Skin of body (tissue), 2 donors: ENCODE measurements around the gene NXPH2. TPM values are rescaled to one million over a fixed set of nuclear protein-coding genes. Genes with fewer than 3 reads are reported as not detected.

Experiments
- DNase-seq: peaks from one replicate; lab custom pipeline; 2025; lab: John Stamatoyannopoulos, UW
- total RNA-seq: library from RNA; depleted of rRNA; stranded (reverse); fragments of >200 nt; gene quantifications from one replicate; pipeline ENCODE4 v1.2.3, GENCODE V29; 2014

NXPH2 gene
- 1.9 TPM for total RNA-seq

DNA sequence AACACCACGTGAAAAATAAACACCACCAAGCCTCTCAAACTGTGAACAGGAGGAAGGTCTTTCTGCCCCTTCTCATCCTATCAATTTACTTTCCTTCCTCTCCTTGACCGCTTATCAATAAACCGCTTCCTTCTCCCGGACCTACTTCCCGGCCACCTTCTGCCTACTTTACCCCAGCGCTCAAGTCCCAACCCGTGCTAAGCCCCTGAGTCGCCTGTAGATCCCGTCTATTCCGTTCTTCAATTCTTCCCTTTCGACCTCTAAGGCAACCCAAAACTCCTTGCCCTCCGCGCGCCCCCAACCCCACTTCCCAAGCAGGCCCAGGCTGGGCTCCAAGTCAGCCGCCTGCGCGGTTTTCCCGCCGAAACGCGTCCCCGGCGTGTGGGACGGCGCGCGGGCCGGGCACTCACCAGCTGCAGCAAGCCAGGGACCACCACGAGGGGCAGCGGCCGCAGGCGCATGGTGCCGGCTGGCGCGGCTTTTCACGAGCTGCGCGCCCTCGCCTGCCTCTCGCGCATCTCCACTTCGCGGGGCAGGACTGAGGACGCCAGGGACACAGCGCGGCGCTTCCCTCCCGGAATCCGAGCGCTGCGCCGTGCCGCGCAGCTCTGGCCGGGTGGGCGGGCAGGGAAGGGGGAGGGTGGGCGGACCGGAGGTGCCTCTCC lies at the start of gene NXPH2:
NXPH2 (minus strand) TSS at position 610 of the 665 bp plus-strand sequence; CDS start at position 461, 149 bp downstream.
- no peak for DNase-seq

DNA sequence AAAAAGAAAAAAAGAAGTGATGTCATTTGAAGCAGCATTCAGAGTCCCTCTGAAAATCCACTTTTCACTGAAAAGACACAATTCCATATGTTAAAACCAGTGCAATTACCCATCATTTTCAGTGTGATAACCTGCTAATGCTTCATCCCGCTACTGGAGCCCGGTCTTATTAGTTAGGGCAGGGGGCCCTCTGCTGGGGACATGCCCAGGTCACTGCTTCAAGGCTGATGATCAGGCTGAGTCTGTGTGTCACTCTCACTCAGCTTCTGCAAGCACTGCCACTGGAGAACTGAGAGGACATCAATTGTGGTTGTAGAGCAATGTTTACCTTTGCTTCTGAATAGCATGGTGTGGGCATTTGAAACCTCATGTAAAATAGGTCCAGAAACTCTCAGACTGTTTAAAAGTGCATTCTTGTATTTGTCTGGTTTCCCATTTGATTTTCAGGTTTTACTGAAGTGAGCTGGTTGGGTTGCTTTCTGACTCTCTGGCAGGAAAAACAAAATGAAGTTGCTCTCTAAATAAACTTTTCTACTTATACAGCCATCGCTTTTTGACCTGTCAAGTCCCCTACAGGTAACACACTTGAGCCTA lies 49.2 kb upstream of the NXPH2 start:
- no peak for DNase-seq

DNA sequence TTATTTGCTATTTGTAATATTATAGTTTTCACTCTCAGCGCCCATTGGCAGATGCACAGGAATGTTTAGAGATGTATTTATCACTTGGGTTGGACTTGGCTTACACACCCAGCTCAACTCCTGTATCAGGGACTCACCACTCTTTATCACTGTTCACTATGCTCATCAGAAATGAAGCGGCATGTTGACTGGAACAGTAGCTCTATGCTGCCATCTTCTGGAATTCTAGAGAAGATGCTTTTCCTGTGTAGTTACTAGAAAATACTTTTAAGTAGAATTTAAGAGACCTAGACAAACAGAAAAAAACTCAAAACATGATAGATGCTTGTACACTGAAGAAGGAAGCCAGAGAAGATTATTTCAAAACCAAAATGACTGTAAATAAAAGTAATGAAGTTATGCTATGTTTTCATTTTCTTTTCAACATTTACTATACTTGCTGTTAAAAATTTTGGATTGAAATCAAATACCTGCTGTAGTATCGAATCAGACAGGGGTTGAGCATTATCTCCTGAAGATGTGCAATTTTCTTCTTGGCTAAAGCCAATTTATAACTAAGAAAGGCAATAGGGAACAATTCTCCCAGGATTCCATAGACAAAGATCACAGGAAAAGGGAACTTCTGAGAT lies 47.4 kb upstream of the NXPH2 start:
- DNase-seq: peak; percentile 16

DNA sequence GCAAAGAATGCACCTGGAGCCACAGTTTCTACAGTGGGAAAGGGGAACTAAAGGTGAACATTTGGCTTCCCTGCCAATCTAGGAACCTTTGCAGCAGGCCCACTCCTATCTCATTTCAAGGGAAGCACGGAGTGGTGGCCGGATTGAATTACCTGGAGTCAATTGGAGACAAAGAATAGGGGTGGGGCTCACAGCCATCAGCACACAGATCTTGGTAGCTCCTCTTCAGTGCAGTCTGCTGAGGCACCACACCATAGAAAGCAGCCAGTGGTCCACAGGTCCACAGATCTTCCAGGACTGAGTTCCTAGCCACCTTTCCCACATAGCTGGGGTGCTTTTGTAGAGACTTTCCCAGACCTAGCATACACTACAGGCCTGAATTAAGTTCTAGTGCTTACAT lies 43.5 kb upstream of the NXPH2 start:
- no peak for DNase-seq

DNA sequence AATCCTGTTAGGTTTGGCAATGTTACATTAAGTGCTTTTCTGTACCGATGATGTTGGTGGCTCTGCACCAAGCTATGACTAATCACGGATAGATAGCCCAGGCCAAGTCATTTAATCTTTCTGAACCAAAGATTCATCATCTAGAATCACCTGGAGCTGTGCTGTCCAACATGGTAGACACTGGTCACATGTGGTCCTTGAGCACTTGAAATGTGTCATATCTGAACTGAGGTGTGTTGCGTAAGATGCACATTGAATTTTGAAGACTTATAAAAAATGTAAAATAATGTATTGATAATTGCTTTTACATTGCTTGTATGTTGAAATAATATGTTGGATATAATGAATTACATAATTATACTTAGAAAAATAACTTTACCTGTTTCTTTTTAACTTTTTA lies 39.8 kb upstream of the NXPH2 start:
- DNase-seq: no peak

DNA sequence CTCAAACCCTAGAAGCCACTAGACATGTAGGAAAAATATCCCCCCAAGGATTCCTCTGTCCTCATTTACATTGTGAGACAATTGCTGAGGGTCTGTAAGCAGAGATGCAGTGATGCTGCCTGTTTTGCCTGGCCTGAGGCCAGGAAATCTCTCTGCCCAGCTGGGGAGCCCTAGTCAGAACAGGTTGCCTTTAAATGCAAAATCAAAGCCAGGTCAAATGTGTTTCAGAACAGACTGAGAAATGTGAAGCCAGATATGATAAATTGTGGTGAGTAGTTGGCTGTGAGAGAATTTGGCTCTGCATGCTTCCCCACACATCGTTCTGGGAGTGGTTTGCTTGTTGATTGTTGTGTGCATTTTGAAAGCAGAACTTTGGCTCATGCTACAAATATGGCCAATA lies 38.4 kb upstream of the NXPH2 start:
- DNase-seq: no peak

DNA sequence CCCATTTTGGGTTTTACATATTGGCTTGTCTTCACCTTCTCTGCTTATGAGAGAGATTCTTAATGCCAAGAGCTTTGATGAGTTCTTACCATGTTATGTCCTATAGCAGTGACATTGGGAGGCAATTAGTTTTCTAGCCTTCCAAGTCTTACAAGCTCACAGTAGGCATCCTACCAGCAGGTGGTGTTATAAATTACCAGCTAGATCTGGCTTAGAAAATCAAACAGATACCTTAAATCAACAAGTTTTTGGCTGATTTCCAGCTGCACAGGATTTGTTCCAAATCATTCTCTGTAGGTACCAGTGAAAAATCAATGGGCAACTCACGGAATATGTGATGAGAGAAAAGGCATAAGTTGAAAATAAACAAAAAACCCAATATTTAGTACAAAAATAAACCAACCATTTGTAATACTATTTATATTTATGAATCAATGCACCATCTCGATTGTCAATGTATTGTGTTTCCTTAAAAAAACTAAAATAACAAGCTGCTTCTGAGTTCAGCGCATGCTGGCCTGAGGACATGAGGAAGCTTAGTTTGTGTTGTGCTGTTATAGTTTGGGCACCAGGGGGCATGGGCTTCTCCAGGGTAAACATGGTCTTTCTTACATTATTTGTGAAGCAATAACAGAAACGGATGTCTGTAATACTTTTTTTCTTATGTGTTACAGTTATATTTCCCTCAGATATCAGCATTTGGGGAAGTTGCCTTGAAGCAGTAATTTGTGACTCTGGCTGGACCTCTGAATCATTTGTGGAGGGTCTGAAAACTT lies 34.1 kb upstream of the NXPH2 start:
- no peak for DNase-seq

DNA sequence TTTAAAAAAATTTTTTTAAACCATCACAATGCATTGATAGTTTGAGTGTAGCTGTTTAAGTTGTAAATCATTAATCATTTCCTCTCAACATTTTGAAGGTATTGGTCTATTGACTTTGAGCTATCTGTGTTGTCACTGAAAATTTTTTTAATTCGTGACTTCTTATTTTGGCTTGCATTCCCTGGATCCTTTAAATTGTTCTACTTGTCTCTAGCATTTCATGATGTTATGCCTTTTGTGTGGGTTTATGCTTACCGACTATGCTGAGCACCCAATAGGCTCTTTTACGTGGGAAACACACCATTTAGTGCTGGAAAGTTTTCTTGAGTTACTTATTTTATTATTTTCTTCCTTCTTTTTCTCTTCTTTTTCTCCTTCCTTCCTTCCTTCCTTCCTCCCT lies 31.2 kb upstream of the NXPH2 start:
- no peak for DNase-seq

DNA sequence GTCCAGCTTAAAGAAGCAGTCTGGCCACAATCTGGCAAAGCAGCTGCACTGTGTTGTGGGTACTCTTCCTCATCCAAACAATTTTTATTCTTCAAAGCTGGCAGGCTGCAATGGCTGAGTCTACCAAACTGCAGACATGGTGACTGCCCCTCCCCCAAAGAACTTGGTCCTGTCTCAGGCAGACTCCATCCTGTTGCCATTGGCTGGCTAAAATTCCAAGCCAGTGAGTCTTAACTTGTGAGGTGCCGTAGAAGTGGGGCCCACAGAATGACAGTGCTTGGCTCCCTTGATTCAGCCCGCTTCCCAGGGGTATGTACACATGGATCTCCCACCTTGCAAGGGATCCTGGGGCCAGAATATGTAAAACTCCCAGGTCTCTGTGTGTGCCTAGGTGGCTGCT lies 14.5 kb upstream of the NXPH2 start:
- no peak for DNase-seq

DNA sequence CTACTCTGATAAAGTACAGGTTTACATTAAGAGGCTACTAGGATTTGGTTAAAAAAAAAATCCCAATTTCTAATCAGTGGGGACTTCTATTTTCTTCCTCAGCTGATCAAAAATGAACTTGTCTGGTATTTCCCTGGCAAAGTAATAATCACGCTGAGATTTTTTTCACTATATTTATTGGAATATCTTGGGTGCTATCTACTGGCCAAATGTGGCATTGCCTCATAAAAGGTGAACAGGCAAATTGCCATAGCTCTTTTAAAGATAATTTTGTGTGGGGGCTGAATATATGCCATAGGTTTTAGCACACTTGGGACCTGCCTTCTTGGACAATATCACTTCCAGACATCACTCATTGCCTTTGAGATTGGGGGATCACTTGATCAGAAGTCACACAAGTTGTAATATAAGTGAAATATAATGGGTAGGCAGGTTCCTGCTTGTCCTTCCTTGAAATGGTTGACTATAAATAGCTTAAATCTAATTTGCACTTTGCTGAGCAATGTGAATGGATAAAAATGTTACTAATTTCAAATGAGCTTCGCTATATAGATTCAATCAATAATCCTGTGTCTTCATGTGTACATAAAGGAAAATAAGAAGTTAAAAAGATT lies 7.0 kb upstream of the NXPH2 start:
- DNase-seq: peak; percentile 33

DNA sequence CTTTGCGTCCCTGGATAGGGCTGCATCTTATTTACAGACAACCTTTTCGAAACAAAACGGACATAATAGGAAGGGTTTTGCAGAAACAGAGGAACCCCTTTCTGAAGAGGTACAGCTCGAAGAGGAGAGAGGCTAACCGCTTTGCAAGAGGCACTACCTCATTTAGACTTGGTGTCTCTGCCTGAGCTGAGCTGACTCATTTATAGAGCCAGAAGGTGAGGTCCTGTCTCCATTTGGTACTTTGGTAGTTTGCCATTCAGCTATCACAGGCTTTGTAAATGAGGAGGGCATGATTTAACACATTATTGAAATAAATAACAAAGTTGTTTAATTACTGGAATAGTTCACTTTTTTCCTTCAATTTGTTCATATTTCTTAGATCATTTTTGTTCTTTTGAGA lies 2.2 kb upstream of the NXPH2 start:
- no peak for DNase-seq

DNA sequence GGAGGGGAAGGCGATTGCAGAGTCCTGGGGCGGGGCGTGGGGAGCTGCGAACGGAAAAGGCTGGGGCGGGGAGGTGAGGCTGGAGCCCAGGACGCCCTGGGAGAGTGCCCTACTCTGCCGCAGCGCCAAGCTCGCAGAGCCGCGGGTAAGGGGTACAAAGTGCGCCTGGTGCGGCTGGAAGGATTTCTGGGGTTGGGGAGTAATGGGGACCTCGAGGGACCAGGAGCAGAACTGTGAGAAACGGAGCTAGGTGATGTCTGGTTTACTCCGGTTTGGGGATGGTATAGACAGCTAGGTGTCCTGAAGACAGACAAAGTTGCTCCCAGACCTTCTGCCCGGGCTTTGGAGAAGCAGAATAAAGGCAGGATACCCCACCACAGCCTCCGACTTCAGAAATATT lies 718 bp upstream of the NXPH2 start:
- DNase-seq: no peak

DNA sequence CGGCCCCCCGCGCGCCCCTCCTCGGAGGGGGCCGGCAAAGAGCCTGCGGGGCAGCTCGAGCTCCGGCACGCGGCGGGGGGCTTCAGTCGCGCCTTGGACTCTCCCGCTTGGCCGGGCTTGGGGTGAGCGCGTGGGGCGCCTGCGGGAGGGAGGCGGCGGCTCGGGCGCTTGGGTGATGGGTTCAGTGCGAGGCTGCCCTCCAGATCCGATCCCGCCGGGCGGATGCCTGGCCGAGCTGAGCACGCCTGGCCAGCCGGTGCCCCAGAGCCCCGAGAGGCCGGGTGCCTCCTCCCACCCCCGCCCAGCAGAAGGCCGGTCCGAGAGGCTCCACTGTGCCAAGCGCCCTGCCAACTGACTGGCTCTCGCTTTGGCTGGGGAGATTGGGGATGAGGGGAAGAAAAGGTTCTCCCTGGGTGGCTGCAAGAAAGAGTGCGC lies 273 bp upstream of the NXPH2 start:
- no peak for DNase-seq

DNA sequence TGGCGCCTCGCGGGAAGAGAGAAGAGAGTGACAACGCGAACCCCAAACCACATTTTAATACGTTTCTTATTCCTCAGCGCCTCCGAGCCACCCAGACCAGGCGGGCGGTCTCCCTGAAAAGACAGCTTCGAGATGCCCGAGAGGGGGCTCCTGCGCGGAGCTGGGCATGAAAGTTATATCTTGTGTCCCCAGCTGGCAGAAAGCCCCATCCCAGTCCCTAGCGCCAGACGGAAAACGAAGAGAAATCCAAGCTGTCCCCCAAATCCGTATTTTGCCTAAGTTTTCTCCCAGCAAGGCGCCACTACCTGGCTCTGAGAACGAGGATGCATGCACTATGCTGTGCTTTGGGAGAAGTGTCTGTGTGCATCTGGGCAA lies 797 bp downstream of the NXPH2 start:
- DNase-seq: no peak

DNA sequence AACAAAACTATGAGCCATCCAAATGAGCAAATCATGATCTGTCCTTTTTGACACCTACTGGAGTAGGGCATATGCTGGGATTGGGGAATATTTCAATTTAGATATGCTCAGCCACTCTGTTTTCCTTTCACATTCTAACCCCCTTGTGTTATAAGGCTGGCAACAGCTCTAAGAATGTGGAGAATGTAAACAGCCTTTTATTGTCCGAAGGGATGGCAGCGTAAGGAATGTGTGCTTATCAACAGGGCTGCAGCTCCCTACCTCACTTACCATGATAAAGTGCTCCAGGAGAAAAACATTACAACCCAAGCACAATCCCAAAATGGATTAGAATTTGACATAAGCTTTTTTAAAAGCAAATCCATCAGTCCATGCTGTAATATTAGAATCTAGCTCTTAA lies 2.2 kb downstream of the NXPH2 start:
- DNase-seq: no peak

DNA sequence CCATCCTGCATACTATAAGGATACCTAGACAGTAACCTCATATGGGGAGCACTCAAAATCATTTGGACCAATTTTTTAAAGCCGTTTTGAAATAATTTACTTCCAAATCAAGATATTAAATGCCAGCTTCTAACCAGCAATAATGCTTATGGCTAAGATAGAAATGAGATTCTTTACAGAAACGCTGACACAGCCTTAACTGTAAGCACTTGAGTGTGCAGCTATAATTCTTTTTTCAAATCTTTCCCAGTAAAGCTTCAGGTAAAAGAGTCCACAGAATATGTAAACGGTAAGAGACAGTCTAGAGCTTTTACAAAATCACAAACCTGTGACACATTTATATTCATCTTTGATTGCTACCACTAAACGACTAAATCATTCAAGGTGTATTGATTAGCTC lies 4.5 kb downstream of the NXPH2 start:
- DNase-seq: no peak

DNA sequence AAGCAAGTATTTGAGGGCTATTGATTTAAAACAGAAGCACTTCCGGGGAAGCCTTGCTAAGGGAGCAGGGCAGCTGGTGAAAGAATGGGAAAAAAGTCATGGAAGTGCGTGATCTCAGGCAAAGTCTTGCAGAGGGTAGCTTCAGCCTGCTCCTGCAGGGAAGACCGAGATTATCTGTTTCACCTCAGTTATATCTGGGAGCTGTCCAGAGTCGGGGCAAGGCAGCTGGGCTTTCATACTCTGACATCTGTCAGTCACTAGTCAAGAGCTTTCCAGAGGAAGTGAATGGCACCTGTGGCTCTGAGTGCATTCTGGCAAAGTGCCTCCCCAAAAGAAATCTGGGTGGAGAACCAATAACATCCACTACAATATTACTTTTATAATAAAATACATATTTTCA lies 8.7 kb downstream of the NXPH2 start:
- no peak for DNase-seq

DNA sequence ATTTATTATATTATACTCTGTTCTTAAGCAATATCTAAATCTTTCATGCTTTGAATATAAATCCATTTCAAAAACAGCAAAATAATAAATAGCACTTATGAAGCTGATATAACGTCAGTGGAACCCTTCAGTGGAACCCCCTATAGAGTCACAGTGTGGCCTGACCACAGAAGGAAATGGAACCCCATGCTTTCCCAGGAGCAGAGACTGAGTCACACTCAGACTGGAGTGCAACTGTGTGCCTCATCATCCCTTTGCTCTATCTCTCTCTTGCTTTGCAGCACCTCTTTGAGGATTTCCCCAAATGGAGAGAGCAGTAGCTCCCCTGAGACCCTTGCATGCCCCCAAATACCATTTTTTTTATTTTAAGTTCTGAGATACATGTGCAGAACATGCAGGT lies 13.1 kb downstream of the NXPH2 start:
- no peak for DNase-seq

DNA sequence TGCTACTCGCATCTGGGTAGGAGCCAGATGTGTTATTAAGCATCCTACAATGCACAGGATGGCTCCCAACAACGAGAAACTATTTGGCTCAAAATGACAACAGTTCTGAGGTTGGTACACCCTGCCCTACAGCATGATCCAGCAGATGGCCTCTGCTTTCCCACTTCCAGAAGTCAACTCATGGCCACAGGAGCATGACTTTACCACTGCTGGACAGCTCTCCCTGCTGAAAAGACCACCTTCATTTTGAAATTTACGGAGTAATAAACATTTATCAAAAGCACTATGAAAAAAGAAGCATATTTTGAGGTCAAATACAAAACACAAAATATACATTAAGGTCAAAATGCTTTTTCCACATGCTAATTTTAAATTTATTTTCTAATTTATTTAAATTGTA lies 13.7 kb downstream of the NXPH2 start:
- DNase-seq: no peak

DNA sequence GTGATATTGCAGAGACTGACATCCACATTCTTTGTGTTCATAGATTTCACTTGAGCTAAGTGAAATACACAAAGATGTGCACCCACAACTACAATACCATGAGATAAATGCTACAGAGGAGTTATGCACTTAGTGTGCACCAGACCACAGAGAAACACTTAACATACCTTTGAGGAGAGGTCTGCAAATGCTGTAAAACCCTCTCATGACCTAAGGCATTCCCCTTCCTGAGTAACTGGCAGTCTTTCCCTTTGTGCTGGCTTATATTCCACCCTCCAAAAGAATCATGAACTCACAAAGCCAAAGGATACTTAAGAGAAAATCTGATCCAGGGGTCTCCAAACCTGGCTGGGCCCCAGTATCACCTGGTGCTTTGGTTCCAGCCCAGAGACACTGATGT lies 16.2 kb downstream of the NXPH2 start:
- DNase-seq: no peak

DNA sequence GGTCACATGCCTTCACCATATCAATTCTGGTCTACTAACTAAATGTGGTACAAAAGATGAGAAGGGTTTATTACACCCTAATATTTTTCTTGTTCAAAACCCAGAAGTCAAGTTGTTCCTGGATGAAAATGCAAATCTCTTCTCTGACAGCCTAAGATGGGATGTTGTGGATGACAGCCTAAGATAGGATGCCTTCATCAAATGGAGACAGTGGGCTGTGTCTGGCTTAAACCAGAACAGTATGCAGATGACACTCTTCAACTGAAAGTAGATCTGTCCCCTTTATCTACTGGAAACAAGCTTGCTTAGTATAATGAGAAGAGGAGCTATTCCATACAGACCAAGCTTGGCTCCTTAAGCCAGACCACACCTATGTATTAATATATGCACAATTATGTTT lies 17.7 kb downstream of the NXPH2 start:
- no peak for DNase-seq

DNA sequence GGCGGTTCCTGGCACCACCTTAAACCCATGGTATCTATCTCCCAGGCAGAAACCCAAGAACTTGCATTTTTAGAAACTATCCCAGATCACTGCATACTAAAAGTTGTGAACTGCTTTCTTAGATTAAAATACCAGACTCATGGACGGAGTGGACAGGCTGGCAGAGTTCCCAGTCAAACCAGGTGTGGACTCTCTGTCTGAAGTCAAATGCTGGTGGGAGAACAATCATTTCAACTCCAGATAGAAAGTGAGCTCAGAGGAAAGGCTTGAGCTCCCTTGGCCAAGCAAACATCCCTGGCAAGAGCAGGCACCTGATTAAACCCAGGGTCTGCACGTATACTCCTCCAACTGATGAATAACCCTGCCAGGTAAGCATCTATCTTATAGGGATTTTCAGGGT lies 19.5 kb downstream of the NXPH2 start:
- DNase-seq: no peak
